Measurements from ENCODE around the gene METTL23.

GRCh38 chr17:76752006-76752405, 25.4 kb downstream of the METTL23 start:
- no peak for TF ChIP-seq CTCF (IDR thresholded peaks at IDR 0.05)
- no peak for TF ChIP-seq POLR2A (IDR thresholded peaks at IDR 0.05)

Measured in Peyer's patch (tissue), 4 donors.